ENCODE results near the gene ALDH1B1. TPM values are rescaled to one million over a fixed set of nuclear protein-coding genes. Genes with fewer than 3 reads are reported as not detected.

Gene ALDH1B1
- total and polyA plus RNA-seq, 2 donors (not counting 3 experiments of a cell fraction or from before 2014, with no cell fraction given) = 11.5 to 20.5 TPM

DNA sequence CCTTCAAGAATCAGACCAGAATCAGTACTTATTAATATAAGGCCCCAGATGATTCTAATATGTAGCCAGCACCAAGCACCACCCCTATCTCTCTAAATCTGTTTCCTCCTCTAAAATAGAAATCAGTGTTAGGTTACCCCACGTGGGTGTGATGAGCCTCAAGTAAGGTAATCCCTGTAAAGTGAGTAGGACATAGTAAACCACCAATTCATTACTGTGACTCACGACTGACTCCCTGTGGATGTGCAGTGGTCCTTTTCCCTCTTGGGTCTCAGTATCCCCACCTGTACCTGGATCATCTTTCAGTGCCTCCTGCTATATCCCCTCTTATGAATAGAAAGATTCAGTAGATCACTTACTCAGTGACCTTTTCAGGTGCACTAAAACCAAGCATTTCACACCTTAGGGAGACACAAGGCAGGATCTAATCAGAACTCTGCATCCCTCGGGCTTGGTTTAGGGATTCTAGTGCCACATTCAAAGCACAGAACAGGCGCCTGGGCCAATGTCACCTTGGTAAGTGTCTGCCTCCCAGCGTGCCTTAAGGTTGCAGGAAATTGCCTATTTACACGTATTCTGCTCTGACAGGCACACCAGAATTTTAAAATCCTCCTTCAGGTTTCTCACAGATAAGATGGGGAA lies 12.2 kb upstream of the ALDH1B1 start:
- no peak overlapping the region for H3K4me3 ChIP-seq (replicated peaks in 1 of 3; ENCODE audit: insufficient read depth in 1 of 3, low read depth in 1 of 3, low read length in 3 of 3)
- H2AFZ ChIP-seq (ENCODE audit: low read depth, low read length) = no peak overlapping the region
- H3K36me3 ChIP-seq (ENCODE audit: control insufficient read depth in 2 of 2, extremely low read depth in 1 of 2, insufficient read depth in 2 of 2, low read length in 2 of 2) = no peaks in the 10 kb centered on the region
- dilution Hi-C loops (cut with MboI; ENCODE audit: extremely low pct_ligation_motif_present, low sequenced_read_pairs) (no loop called here), intact Hi-C loops (cut with micrococcal nuclease) (no loop called here)
- no peak overlapping the region for H3K4me2 ChIP-seq (ENCODE audit: insufficient read depth, low read length)
- no peak overlapping the region for H3K27ac ChIP-seq (ENCODE audit: insufficient read depth, low read depth, low read length)
- TF ChIP-seq, protein P1, sequence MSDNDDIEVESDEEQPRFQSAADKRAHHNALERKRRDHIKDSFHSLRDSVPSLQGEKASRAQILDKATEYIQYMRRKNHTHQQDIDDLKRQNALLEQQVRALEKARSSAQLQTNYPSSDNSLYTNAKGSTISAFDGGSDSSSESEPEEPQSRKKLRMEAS (IDR thresholded peaks at IDR 0.05; ENCODE audit: insufficient read depth, insufficient read length) = no peak
- TF ChIP-seq JUN (IDR thresholded peaks at IDR 0.05; ENCODE audit: borderline replicate concordance, insufficient read depth, insufficient read length, low read depth) (no peak), EZH2 (IDR thresholded peaks at IDR 0.05; ENCODE audit: borderline replicate concordance, low read depth, low read length, severe bottlenecking) (no peak), POLR2AphosphoS5 (IDR thresholded peaks at IDR 0.05; ENCODE audit: insufficient read depth, low read depth, low read length) (no peak), MYC (IDR thresholded peaks at IDR 0.05; ENCODE audit: low read depth, low read length) (no peak), GATA2 (IDR thresholded peaks at IDR 0.05; ENCODE audit: insufficient read depth, insufficient read length, low read depth, low read length) (no peak)
- TF ChIP-seq, protein P2, sequence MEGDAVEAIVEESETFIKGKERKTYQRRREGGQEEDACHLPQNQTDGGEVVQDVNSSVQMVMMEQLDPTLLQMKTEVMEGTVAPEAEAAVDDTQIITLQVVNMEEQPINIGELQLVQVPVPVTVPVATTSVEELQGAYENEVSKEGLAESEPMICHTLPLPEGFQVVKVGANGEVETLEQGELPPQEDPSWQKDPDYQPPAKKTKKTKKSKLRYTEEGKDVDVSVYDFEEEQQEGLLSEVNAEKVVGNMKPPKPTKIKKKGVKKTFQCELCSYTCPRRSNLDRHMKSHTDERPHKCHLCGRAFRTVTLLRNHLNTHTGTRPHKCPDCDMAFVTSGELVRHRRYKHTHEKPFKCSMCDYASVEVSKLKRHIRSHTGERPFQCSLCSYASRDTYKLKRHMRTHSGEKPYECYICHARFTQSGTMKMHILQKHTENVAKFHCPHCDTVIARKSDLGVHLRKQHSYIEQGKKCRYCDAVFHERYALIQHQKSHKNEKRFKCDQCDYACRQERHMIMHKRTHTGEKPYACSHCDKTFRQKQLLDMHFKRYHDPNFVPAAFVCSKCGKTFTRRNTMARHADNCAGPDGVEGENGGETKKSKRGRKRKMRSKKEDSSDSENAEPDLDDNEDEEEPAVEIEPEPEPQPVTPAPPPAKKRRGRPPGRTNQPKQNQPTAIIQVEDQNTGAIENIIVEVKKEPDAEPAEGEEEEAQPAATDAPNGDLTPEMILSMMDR (IDR thresholded peaks at IDR 0.05; ENCODE audit: extremely low read depth in 1 of 2, insufficient read depth in 1 of 2, low read depth in 1 of 2, low read length in 2 of 2) = no peak
- no TSS peak for BruUV-seq (replicated peaks)
- H3K4me1 ChIP-seq (ENCODE audit: control insufficient read depth, extremely low read depth, insufficient read depth, low read length) = no peaks in the 10 kb centered on the region
- H3K9me3 ChIP-seq (replicated peaks; ENCODE audit: control insufficient read depth, insufficient read depth, low read length) = no peaks in the 10 kb centered on the region
- H3K79me2 ChIP-seq (ENCODE audit: control insufficient read depth, insufficient read depth, low read length) = no peaks in the 10 kb centered on the region
- DNase-seq (ENCODE audit: low read depth, low spot score) (no peak), FAIRE-seq (no peak)
- H3K9me1 ChIP-seq (replicated peaks; ENCODE audit: control insufficient read depth, extremely low read depth, insufficient read depth, low read length) = no peaks in the 10 kb centered on the region
- peaks cover 4 to 7% of the 10 kb centered on the region in 2 experiments for H3K27me3 ChIP-seq (ENCODE audit: control insufficient read depth in 2 of 2, insufficient read depth in 2 of 2, low read length in 2 of 2)
- no peak overlapping the region for H3K9ac ChIP-seq (replicated peaks; ENCODE audit: extremely low read depth, insufficient read depth, low read length)
- ChIA-PET POLR2A (no interaction called here), CTCF (no interaction called here)
- no peaks in the 10 kb centered on the region for H4K20me1 ChIP-seq (replicated peaks; ENCODE audit: control insufficient read depth, extremely low read depth, insufficient read depth, low read length)

All from endothelial cell of umbilical vein (primary cell).